OCI-LY3 (cell line): ENCODE data around the gene ZMYM3.

Experiments
- H2AFZ ChIP-seq: fragments of 200-600, 300-600 bp; shearing (Covaris generic); 2 replicates; pipeline ENCODE4 v1.6.0; 2014; ENCODE audit warnings: antibody characterized with exemption, low read depth, low read length
- H3K27ac ChIP-seq: fragments of 200-600, 300-600 bp; sonication (generic); 2 replicates; pipeline ENCODE4 v1.5.1; 2014; ENCODE audit warnings: mild to moderate bottlenecking, low read length, moderate library complexity, mixed read lengths
- H3K27me3 ChIP-seq: fragments of 200-600, 300-600 bp; sonication (generic); 2 replicates; pipeline ENCODE4 v1.6.1; 2014; ENCODE audit warnings: low read depth, low read length, mixed read lengths
- H3K36me3 ChIP-seq: fragments of 200-600, 300-600 bp; sonication (generic); replicated peaks from 2 replicates; pipeline ENCODE3; 2014; ENCODE audit warnings: low read depth, low read length, mixed read lengths
- H3K4me1 ChIP-seq: fragments of 300-600, 200-600 bp; sonication (generic); 2 replicates; pipeline ENCODE4 v1.6.1; 2014; ENCODE audit warnings: low read length, mixed read lengths
- H3K4me2 ChIP-seq: fragments of 200-600, 300-600 bp; sonication (generic); 2 replicates; pipeline ENCODE4 v1.6.1; 2014; ENCODE audit warnings: low read length, mixed read lengths
- H3K4me3 ChIP-seq: fragments of 300-600, 200-600 bp; sonication (generic); 2 replicates; pipeline ENCODE4 v1.5.1; 2014; ENCODE audit warnings: antibody characterized with exemption, mild to moderate bottlenecking, low read length, moderate library complexity
- H3K79me2 ChIP-seq: fragments of 300-600, 200-600 bp; shearing (Covaris generic); 2 replicates; pipeline ENCODE4 v1.6.1; 2014; ENCODE audit warnings: mild to moderate bottlenecking, low read length, mixed read lengths
- H3K9ac ChIP-seq: fragments of 300-600, 200-600 bp; shearing (Covaris generic); 2 replicates; pipeline ENCODE4 v1.6.0; 2014; ENCODE audit warnings: mild to moderate bottlenecking, low read length, moderate library complexity
- H3K9me3 ChIP-seq: fragments of 200-600, 300-600 bp; shearing (Covaris generic); 2 replicates; pipeline ENCODE4 v1.6.1; 2014; ENCODE audit warnings: low read length, mixed read lengths; ENCODE audit not compliant: insufficient read depth
- H4K20me1 ChIP-seq: fragments of 200-600, 300-600 bp; sonication (generic); 2 replicates; pipeline ENCODE4 v1.6.1; 2016; ENCODE audit warnings: low read length, mixed read lengths; ENCODE audit not compliant: insufficient read depth
- EZH2phosphoT487 ChIP-seq: fragments of 200-600 bp; shearing (Covaris generic); IDR thresholded peaks from 2 replicates; pipeline ENCODE4 v1.6.1; 2018; ENCODE audit warnings: antibody characterized with exemption, mixed run types, low read depth
- TF ChIP-seq, protein P1 (sequence below): fragments of 200-600, 300-600 bp; sonication (generic); IDR thresholded peaks from 2 replicates; pipeline ENCODE4 v1.5.1; 2014; ENCODE audit warnings: antibody characterized with exemption, low read length, low read depth

The ZMYM3 gene

DNA sequence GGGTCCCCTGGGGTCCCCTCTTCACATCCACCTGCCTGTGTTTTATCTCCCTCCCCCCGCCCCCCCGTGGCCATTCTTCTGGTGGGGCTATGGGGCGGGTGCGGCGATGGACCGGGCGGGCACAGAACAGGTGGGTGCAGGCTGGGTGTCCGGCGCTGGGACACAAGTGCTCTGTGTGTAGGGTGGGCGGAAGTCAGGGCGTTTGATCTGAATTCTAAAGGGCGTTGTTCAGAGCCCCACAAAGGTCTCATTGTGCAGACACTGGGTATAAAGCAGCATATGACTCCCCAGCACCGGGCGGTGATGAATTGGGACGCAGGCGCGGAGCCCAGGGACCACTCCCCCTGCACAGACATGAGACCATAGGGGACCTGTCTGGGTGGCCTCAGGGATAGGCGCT lies 31.0 kb downstream of the ZMYM3 start, which contains the start of gene GJB1:
GJB1 (plus strand) TSS at position 296 of the 400 bp plus-strand sequence. CDS start 484 bp downstream, outside the sequence.
- TF ChIP-seq, protein P1, sequence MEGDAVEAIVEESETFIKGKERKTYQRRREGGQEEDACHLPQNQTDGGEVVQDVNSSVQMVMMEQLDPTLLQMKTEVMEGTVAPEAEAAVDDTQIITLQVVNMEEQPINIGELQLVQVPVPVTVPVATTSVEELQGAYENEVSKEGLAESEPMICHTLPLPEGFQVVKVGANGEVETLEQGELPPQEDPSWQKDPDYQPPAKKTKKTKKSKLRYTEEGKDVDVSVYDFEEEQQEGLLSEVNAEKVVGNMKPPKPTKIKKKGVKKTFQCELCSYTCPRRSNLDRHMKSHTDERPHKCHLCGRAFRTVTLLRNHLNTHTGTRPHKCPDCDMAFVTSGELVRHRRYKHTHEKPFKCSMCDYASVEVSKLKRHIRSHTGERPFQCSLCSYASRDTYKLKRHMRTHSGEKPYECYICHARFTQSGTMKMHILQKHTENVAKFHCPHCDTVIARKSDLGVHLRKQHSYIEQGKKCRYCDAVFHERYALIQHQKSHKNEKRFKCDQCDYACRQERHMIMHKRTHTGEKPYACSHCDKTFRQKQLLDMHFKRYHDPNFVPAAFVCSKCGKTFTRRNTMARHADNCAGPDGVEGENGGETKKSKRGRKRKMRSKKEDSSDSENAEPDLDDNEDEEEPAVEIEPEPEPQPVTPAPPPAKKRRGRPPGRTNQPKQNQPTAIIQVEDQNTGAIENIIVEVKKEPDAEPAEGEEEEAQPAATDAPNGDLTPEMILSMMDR, result no peak
- no peak for TF ChIP-seq EZH2phosphoT487
- H4K20me1 ChIP-seq, result no peaks in the 10 kb centered on the region
- H2AFZ ChIP-seq, result no peak within 1 kb of the TSS
- no peak within 1 kb of the TSS for H3K4me3 ChIP-seq
- no peak within 1 kb of the TSS for H3K9ac ChIP-seq
- H3K27ac ChIP-seq, result no peak within 1 kb of the TSS
- no peaks in the 10 kb centered on the region for H3K9me3 ChIP-seq
- H3K36me3 ChIP-seq, result no peaks in the 10 kb centered on the region
- H3K79me2 ChIP-seq, result no peaks in the 10 kb centered on the region
- no peak within 1 kb of the TSS for H3K4me2 ChIP-seq
- H3K4me1 ChIP-seq, result no peaks in the 10 kb centered on the region
- no peaks in the 10 kb centered on the region for H3K27me3 ChIP-seq

DNA sequence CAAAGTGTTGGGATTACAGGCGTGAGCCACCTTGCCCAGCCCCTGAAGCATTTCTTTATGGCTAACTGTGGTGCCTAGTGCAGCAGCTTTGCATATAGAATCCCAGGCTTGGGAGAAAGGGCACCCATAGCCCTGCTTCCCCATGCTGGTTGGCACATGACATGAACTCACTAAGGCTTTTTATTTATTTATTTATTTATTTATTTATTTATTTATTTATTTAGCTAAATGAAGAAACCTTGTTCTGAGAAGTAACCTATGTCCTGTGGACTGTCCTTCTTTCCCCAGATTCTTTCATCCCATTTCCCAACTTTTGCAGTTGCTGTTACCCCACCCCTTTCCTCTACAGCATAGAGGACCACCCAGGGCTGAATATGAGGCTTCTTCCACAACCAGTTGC lies 32.8 kb downstream of the ZMYM3 start:
- H2AFZ ChIP-seq, result no peak overlapping the region
- no peaks in the 10 kb centered on the region for H3K27me3 ChIP-seq
- no peaks in the 10 kb centered on the region for H3K79me2 ChIP-seq
- H3K9ac ChIP-seq, result no peak overlapping the region
- no peaks in the 10 kb centered on the region for H3K9me3 ChIP-seq
- H3K36me3 ChIP-seq, result no peaks in the 10 kb centered on the region
- no peak overlapping the region for H3K4me2 ChIP-seq
- no peaks in the 10 kb centered on the region for H3K4me1 ChIP-seq
- no peaks in the 10 kb centered on the region for H4K20me1 ChIP-seq
- no peak overlapping the region for H3K4me3 ChIP-seq
- TF ChIP-seq, protein P1, result no peak
- no peak for TF ChIP-seq EZH2phosphoT487
- H3K27ac ChIP-seq, result no peak overlapping the region

DNA sequence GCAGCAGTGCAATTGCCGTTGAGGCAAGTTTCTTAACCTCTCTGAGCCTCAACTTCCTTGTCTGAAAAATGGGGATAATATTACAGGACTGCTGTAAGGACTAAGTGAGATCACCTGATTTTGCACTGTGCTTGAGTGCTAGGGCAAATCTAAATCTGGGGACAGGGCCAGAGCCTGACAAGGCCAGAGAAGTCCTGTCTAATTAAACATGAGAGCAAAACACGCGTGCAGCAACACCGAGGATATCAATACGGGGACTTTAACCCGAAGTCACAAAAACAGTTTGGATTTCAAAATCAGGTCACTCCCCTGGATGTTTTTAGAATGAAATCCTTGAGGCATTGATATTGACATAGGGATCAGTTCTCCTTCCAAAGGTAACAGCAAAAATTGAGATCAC lies 36.6 kb downstream of the ZMYM3 start:
- no peak overlapping the region for H3K4me2 ChIP-seq
- H3K36me3 ChIP-seq, result no peaks in the 10 kb centered on the region
- no peaks in the 10 kb centered on the region for H4K20me1 ChIP-seq
- H3K4me1 ChIP-seq, result no peaks in the 10 kb centered on the region
- peaks cover 11% of the 10 kb centered on the region; the same call in 1 of the 2 replicates for H3K27me3 ChIP-seq
- H3K4me3 ChIP-seq, result no peak overlapping the region
- TF ChIP-seq, protein P1, result no peak
- no peak for TF ChIP-seq EZH2phosphoT487
- no peak overlapping the region for H3K27ac ChIP-seq
- H3K9ac ChIP-seq, result no peak overlapping the region
- H2AFZ ChIP-seq, result no peak overlapping the region
- no peaks in the 10 kb centered on the region for H3K79me2 ChIP-seq
- H3K9me3 ChIP-seq, result no peaks in the 10 kb centered on the region

DNA sequence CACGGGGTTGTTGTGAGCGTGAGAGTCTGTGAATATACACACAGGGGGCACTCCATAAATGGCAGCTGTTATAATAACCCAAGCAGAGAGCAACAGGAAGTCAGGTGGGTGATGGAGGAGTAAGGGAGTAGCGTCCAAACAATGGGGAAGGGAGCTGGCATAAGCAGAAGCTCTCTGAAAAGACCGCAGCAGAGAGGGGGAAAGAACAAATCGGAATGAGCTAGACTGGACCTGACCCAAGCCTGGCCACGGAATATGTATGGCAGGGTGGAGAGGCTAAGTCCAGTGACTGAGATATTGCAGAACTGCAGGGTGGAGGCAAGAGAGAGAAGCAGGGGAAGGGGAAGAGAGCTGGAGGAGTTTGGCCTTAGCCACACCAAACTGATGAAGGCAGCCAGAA lies 37.5 kb downstream of the ZMYM3 start:
- Histone ChIP-seq H3K36me3 (no peaks in the 10 kb centered on the region), H2AFZ (no peak overlapping the region), H3K79me2 (no peaks in the 10 kb centered on the region), H4K20me1 (no peaks in the 10 kb centered on the region), H3K27ac (no peak overlapping the region), H3K4me2 (no peak overlapping the region), H3K9me3 (no peaks in the 10 kb centered on the region), H3K9ac (no peak overlapping the region), H3K4me1 (no peaks in the 10 kb centered on the region), H3K4me3 (no peak overlapping the region), H3K27me3 (peaks cover 11% of the 10 kb centered on the region; the same call in 1 of the 2 replicates)
- no peak for TF ChIP-seq EZH2phosphoT487
- TF ChIP-seq, protein P1, result no peak
